HL-60 (cell line): ENCODE results near the gene POP7.

Source experiments
- DNase-seq, 2 experiments: peaks; one replicate each; pipeline ENCODE4 v3.0.0-alpha.2; 2010 to 2020; ENCODE audit warnings: low read depth in 1 of 2, low spot score in 1 of 2
- H3K27ac ChIP-seq: fragments of 250-450 bp; sonication (Bioruptor Pico); replicated peaks from 2 replicates; pipeline ENCODE4 v1.5.1; 2020; ENCODE audit warnings: mild to moderate bottlenecking, moderate library complexity
- H3K27me3 ChIP-seq: fragments of 250-450 bp; sonication (Bioruptor Pico); 2 replicates; pipeline ENCODE4 v1.5.1; 2021; ENCODE audit warnings: mild to moderate bottlenecking, moderate library complexity; ENCODE audit not compliant: insufficient read depth, poor library complexity, severe bottlenecking
- H3K4me3 ChIP-seq: replicated peaks from 2 replicates; pipeline ENCODE4 v1.5.1; 2011; ENCODE audit warnings: mild to moderate bottlenecking, control low read depth, low read length; ENCODE audit not compliant: insufficient read depth
- CTCF ChIP-seq: IDR thresholded peaks from one replicate; pipeline ENCODE4 v1.5.1; 2011; ENCODE audit warnings: low read length, control low read depth, inconsistent platforms; ENCODE audit not compliant: insufficient read depth
- GABPA ChIP-seq: IDR thresholded peaks from 2 replicates; pipeline ENCODE4 v1.6.1; 2012; ENCODE audit warnings: low read depth
- POLR2AphosphoS5 ChIP-seq: IDR thresholded peaks from 2 replicates; pipeline ENCODE4 v1.6.1; 2012; ENCODE audit warnings: low read depth
- SPI1 ChIP-seq: IDR thresholded peaks from 2 replicates; pipeline ENCODE4 v1.6.1; 2012; ENCODE audit warnings: low read depth, mild to moderate bottlenecking, borderline replicate concordance
- TF ChIP-seq, protein P1 (sequence below): IDR thresholded peaks from 2 replicates; pipeline ENCODE4 v1.6.1; 2012; ENCODE audit warnings: low read depth; ENCODE audit not compliant: insufficient replicate concordance

POP7 gene

DNA sequence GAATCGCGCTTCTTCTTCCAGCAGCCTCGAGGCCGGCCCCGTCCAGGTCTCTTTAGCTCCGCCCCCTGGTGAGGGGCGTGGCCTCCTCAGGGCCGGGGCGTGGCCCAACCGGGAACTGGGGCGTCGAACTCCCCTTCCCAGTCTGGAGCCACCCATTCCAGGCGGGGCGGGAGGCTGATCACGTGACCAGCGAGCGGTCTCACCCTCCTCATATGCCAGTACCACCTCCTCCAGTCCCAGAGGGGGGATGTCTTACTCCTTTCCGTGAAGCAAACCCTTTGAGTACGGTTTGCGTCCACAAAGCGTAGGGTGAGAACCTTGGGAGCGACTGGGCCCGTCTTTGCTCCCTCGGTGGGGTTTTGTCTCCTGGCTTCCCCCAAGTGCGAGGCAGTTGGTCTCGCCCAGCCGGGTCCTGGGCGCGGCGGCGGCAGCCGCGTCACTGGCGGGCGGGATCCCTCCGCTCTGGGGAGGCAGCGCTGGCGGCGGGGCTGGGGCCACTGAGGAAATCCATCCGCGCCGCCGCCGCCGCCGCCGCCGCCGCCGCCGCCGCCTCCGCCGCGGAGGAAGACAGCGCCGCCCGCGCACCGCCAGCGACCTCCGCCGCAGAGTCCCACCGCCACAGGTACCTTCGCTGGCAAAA lies 32.5 kb upstream of the POP7 start, which contains the start of gene GNB2:
Gene GNB2, plus strand, starts transcription at position 439 of the 640 bp plus-strand sequence. CDS start 2,526 bp downstream, outside the sequence.
- 0 out of 2 replicates have a peak, but pooled peaks have one; percentile 34 for TF ChIP-seq POLR2AphosphoS5
- TF ChIP-seq, protein P1, sequence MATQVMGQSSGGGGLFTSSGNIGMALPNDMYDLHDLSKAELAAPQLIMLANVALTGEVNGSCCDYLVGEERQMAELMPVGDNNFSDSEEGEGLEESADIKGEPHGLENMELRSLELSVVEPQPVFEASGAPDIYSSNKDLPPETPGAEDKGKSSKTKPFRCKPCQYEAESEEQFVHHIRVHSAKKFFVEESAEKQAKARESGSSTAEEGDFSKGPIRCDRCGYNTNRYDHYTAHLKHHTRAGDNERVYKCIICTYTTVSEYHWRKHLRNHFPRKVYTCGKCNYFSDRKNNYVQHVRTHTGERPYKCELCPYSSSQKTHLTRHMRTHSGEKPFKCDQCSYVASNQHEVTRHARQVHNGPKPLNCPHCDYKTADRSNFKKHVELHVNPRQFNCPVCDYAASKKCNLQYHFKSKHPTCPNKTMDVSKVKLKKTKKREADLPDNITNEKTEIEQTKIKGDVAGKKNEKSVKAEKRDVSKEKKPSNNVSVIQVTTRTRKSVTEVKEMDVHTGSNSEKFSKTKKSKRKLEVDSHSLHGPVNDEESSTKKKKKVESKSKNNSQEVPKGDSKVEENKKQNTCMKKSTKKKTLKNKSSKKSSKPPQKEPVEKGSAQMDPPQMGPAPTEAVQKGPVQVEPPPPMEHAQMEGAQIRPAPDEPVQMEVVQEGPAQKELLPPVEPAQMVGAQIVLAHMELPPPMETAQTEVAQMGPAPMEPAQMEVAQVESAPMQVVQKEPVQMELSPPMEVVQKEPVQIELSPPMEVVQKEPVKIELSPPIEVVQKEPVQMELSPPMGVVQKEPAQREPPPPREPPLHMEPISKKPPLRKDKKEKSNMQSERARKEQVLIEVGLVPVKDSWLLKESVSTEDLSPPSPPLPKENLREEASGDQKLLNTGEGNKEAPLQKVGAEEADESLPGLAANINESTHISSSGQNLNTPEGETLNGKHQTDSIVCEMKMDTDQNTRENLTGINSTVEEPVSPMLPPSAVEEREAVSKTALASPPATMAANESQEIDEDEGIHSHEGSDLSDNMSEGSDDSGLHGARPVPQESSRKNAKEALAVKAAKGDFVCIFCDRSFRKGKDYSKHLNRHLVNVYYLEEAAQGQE = no peak
- TF ChIP-seq CTCF = no peak
- TF ChIP-seq GABPA = 0 out of 2 replicates have a peak, but pooled peaks have one; percentile 31

DNA sequence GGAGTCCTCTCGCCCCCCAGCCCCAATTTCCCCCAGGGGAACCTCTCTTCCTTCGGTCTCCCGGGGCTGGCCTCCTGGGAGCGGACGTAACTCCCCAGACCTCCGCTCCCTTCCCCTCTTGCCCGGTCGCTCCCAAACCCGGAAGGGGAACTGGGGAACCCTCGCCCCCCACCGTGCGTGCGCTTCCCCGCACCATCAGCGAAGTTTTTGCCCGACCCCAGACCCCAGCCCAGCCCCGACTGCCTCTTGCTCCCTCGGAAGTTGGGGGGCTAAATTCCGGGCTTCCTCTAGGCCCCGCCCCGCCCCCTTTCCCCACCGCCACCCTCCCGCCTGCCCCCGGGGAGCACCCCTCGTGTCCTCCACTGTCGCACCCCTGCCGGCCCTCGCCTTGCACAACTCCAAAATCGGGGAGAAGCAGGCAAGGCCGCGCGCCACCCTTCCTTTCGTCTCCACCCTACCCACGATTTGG lies 31.9 kb upstream of the POP7 start:
- TF ChIP-seq SPI1 (peak; percentile 35; the same call in 1 of the 2 replicates), CTCF (no peak), GABPA (no peak)
- TF ChIP-seq, protein P1 = no peak
- Histone ChIP-seq H3K4me3 (peak overlapping the region; percentile 89), H3K27ac (peak overlapping the region; percentile 99), H3K27me3 (no peaks in the 10 kb centered on the region)
- peak; percentile 66 to 82 for DNase-seq

More for the DNA sequence above, 32.5 kb upstream of the POP7 start, which contains the start of gene GNB2:
- no peaks in the 10 kb centered on the region for H3K27me3 ChIP-seq
- H3K4me3 ChIP-seq = peak within 1 kb of the TSS; percentile 89
- H3K27ac ChIP-seq = peak within 1 kb of the TSS; percentile 99
- peak; percentile 98 to 99 for DNase-seq

DNA sequence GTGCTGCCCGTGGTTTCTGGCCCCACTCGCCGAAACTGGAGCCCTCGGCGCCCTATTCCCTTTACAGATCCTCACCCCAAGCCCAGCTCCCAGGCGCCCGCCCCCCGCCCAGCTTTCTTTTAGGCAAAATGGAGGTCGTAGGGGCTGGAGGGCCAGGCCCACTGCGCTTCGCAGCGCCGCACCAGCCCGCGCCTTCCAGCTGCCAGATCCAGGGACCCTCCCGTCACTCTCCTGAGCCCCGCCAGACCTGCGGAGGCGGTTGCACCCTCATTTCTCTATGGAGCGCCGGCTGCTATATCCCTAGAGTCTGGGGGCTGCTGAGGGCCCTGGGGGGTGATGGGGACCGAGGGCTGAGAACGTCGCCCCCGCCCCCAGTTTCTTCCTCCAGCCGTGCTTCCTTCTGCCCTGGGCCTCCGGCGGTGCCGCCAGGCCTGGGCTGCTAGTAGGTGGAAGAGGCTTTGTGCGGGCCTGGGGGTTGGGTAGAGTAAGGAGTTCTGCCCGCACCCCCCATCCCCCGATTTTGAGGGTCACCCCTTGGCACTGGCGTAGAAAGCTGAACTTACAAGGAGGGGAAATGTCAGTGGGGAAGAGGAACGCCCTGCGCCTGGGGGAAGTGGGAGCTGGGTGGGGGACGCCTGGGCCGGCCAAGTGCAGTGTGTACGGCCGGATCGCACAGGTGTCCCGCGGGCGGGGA lies 31.4 kb upstream of the POP7 start:
- Histone ChIP-seq H3K27ac (peak overlapping the region; percentile 99), H3K27me3 (no peaks in the 10 kb centered on the region), H3K4me3 (peak overlapping the region; percentile 89)
- peak in 1 of 2 experiments; percentile 56 for DNase-seq
- TF ChIP-seq, protein P1 = no peak
- TF ChIP-seq POLR2AphosphoS5 (no peak), GABPA (no peak), CTCF (no peak), SPI1 (peak; percentile 57)
